Measurements from ENCODE around the gene MPPED2.

DNA sequence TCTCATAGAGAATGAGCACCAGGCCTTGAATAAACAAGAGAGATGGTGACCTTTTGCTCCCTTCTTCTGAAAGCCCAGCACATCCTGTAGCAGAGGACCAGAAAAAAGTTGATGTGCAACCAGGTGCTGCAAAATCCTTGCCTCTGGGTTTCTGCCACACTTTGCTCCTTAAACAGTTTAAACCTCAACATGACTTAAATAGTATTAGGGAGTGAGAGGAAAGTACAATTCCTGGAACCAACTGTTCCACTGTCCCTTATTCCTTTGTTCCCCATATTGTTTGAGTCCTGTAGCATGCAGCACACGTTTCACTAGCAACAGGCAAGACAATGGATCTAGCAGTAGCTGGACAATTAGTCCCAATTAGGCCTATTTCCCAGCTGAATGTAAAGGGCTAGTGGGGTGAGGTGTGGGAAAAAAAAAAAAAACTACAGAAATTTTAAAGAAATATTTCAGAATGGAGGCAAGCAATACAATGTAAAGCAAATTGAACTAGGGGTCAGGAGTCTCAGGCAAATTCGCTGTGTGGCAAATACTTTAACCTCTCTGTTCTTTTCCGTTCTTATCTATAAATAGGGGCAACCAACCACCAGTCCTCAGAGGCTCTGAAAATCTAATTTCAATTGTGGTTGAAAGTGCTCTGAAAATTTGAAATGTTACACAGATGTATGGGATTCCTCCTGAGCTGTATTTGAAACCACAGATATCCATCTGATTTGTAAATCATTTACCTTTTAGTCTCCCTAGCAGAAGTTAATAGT lies 6.6 kb downstream of the MPPED2 start:
- TF ChIP-seq, protein P1, sequence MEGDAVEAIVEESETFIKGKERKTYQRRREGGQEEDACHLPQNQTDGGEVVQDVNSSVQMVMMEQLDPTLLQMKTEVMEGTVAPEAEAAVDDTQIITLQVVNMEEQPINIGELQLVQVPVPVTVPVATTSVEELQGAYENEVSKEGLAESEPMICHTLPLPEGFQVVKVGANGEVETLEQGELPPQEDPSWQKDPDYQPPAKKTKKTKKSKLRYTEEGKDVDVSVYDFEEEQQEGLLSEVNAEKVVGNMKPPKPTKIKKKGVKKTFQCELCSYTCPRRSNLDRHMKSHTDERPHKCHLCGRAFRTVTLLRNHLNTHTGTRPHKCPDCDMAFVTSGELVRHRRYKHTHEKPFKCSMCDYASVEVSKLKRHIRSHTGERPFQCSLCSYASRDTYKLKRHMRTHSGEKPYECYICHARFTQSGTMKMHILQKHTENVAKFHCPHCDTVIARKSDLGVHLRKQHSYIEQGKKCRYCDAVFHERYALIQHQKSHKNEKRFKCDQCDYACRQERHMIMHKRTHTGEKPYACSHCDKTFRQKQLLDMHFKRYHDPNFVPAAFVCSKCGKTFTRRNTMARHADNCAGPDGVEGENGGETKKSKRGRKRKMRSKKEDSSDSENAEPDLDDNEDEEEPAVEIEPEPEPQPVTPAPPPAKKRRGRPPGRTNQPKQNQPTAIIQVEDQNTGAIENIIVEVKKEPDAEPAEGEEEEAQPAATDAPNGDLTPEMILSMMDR (IDR thresholded peaks at IDR 0.05), result no peak
- TF ChIP-seq EP300 (IDR thresholded peaks at IDR 0.05), result no peak
- no peak for TF ChIP-seq POLR2A (IDR thresholded peaks at IDR 0.05)
